PC-9 (cell line): ENCODE measurements around the gene MC3R. TPM values are rescaled to one million over a fixed set of nuclear protein-coding genes. Genes with fewer than 3 reads are reported as not detected.

Experiments used
- BruUV-seq: library from RNA; stranded (reverse); fragments of 400-500 nt; replicated peaks from 2 replicates; lab custom pipeline; 2021; lab: Mats Ljungman, UMichigan
- CTCF ChIA-PET: fragments of 300-600 bp; sonication (Branson Sonifier 250); formaldehyde crosslinking; loops from one replicate; lab custom pipeline; 2022; ENCODE audit warnings: antibody characterized with exemption; lab: Charles Lee
- POLR2A ChIA-PET: fragments of 300-600 bp; sonication (Branson Sonifier 250); formaldehyde crosslinking; loops from one replicate; lab custom pipeline; 2022; ENCODE audit warnings: antibody characterized with exemption; ENCODE audit not compliant: unreplicated experiment; lab: Charles Lee
- DNase-seq, 2 experiments: peaks; one replicate each; pipeline versions ENCODE4 v3.0.0 to v3.0.0-alpha.2; 2015 to 2022; ENCODE audit warnings: mixed read lengths in 1 of 2
- H2AFZ ChIP-seq: fragments of 200-600 bp; sonication (generic); 2 replicates; pipeline ENCODE4 v1.8.1; 2017; ENCODE audit warnings: antibody characterized with exemption
- H3F3A ChIP-seq: fragments of 200-600 bp; sonication (generic); 2 replicates; pipeline ENCODE4 v1.8.1; 2017; ENCODE audit warnings: antibody characterized with exemption, mild to moderate bottlenecking, low read depth; ENCODE audit not compliant: insufficient read depth
- H3K27ac ChIP-seq: fragments of 200-600 bp; sonication (generic); 2 replicates; pipeline ENCODE4 v1.6.1; 2016; ENCODE audit warnings: mixed run types
- H3K27me3 ChIP-seq: fragments of 200-600 bp; sonication (generic); 2 replicates; pipeline ENCODE4 v1.6.1; 2016; ENCODE audit warnings: low read depth, mixed run types; ENCODE audit not compliant: insufficient read depth
- H3K36me3 ChIP-seq: fragments of 200-600 bp; sonication (generic); 2 replicates; pipeline ENCODE4 v1.6.1; 2016; ENCODE audit warnings: low read depth, mixed run types
- H3K4me1 ChIP-seq: fragments of 200-600 bp; sonication (generic); replicated peaks from 2 replicates; pipeline ENCODE4 v1.6.1; 2016; ENCODE audit warnings: mixed run types; ENCODE audit not compliant: insufficient read depth
- H3K4me2 ChIP-seq: fragments of 200-600 bp; sonication (generic); 2 replicates; pipeline ENCODE4 v1.6.1; 2017; ENCODE audit warnings: mixed run types
- H3K4me3 ChIP-seq: fragments of 200-600 bp; sonication (generic); 2 replicates; pipeline ENCODE4 v1.6.1; 2016; ENCODE audit warnings: mixed run types
- H3K79me2 ChIP-seq: fragments of 200-600 bp; sonication (generic); 2 replicates; pipeline ENCODE4 v1.6.1; 2017; ENCODE audit warnings: low read depth, mixed run types
- H3K9me2 ChIP-seq: fragments of 200-600 bp; sonication (generic); 2 replicates; pipeline ENCODE4 v1.8.1; 2017; ENCODE audit warnings: mild to moderate bottlenecking; ENCODE audit not compliant: insufficient read depth
- H3K9me3 ChIP-seq: fragments of 200-600 bp; sonication (generic); 2 replicates; pipeline ENCODE4 v1.8.1; 2016; ENCODE audit warnings: low read depth; ENCODE audit not compliant: insufficient read depth
- H4K20me1 ChIP-seq: fragments of 200-600 bp; sonication (generic); 2 replicates; pipeline ENCODE4 v1.8.1; 2017; ENCODE audit not compliant: insufficient read depth
- intact Hi-C: fragments of 100-400 bp; cut with micrococcal nuclease; formaldehyde crosslinking; loops from one replicate; pipeline ENCODE4 v1.10.0; 2022; ENCODE audit not compliant: unreplicated experiment
- total RNA-seq: library from RNA; stranded (reverse); gene quantifications from 2 replicates; pipeline ENCODE4 v1.2.3, GENCODE V29; 2021
- TF ChIP-seq, protein P1 (sequence below): fragments of 200-600 bp; sonication (generic); conservative IDR thresholded peaks from 2 replicates; pipeline ENCODE4 v1.6.1; 2017; ENCODE audit warnings: mixed run types, antibody characterized with exemption, mild to moderate bottlenecking, moderate library complexity

MC3R gene
- total RNA-seq, 1 experiment from 2014 or later: not detected

DNA sequence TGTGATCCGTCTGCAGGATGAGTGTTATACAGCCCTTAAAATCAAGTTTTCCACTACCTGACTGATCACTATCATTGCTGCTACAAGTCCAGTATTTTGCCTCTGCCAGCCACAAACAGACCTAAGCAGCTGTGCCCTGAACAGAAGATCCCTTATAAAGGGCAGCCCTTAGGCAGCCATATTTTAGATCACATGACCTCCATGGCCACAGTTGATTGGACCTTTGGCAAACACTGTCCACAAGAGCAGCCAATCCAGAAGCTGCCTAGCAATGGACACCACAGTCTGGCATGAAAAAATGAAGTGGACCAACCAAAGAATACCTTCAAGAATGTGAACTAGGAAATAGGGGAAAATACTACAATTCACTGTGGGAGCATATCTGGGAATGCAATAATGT is 50.8 kb downstream of the MC3R start:
- TF ChIP-seq, protein P1, sequence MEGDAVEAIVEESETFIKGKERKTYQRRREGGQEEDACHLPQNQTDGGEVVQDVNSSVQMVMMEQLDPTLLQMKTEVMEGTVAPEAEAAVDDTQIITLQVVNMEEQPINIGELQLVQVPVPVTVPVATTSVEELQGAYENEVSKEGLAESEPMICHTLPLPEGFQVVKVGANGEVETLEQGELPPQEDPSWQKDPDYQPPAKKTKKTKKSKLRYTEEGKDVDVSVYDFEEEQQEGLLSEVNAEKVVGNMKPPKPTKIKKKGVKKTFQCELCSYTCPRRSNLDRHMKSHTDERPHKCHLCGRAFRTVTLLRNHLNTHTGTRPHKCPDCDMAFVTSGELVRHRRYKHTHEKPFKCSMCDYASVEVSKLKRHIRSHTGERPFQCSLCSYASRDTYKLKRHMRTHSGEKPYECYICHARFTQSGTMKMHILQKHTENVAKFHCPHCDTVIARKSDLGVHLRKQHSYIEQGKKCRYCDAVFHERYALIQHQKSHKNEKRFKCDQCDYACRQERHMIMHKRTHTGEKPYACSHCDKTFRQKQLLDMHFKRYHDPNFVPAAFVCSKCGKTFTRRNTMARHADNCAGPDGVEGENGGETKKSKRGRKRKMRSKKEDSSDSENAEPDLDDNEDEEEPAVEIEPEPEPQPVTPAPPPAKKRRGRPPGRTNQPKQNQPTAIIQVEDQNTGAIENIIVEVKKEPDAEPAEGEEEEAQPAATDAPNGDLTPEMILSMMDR: no peak
- POLR2A ChIA-PET: no interaction called here
- Histone ChIP-seq H3K36me3 (no peaks in the 10 kb centered on the region), H3F3A (no peaks in the 10 kb centered on the region), H3K4me3 (no peak overlapping the region), H3K4me2 (no peak overlapping the region), H3K4me1 (no peaks in the 10 kb centered on the region), H3K79me2 (no peaks in the 10 kb centered on the region), H3K27ac (no peak overlapping the region), H4K20me1 (no peaks in the 10 kb centered on the region), H2AFZ (no peak overlapping the region), H3K9me2 (no peaks in the 10 kb centered on the region), H3K9me3 (no peaks in the 10 kb centered on the region), H3K27me3 (peaks cover 95% of the 10 kb centered on the region)
- intact Hi-C loops: no loop called here
- no peak for DNase-seq
- CTCF ChIA-PET: no interaction called here
- no TSS peak for BruUV-seq

Other genes starting within 250 kb of the MC3R start
- gene CBLN4, start 243.2 kb upstream of the MC3R start, total RNA-seq: not detected in 2 replicates
- 18.9 and 21.4 TPM in 2 replicates for gene FAM210B, start 110.2 kb downstream of the MC3R start, total RNA-seq
- 66.7 and 92.0 TPM in 2 replicates for gene AURKA, start 143.5 kb downstream of the MC3R start, total RNA-seq
- gene CSTF1, start 143.9 kb downstream of the MC3R start, total RNA-seq: 39.6 and 50.0 TPM in 2 replicates
- 0.15 TPM in 1 of 2 replicates, not detected in the other for gene CASS4, start 163.5 kb downstream of the MC3R start, total RNA-seq
- gene RTF2, start 219.9 kb downstream of the MC3R start, total RNA-seq: 96.2 and 108 TPM in 2 replicates